Endometrial microvascular endothelial cells (primary cell): ENCODE data around the gene MAEA. TPM values are rescaled to one million over a fixed set of nuclear protein-coding genes. Genes with fewer than 3 reads are reported as not detected.

Experiments used
- in situ Hi-C: cut with HindIII; loops from 2 replicates; pipeline ENCODE4 v1.10.0; 2017; ENCODE audit warnings: low sequenced_read_pairs, low pct_unique_long_range_greater_than_20kb; ENCODE audit errors: inconsistent ontology term
- total RNA-seq: library from RNA; depleted of rRNA; stranded (reverse); fragments of >200 nt; gene quantifications from one replicate; pipeline ENCODE4 v1.2.3, GENCODE V29; 2015; ENCODE audit errors: inconsistent ontology term

Gene MAEA
- total RNA-seq, 1 donor from 2014 or later: 61.2 TPM

- in situ Hi-C loops: no loop called here
These were observed 6.8 kb downstream of the MAEA start for GRCh38 chr4:1296324-1297022.

GRCh38 chr4:1297023-1297395 lies 7.3 kb downstream of the MAEA start:
- in situ Hi-C loops: no loop called here

- in situ Hi-C loops: no loop called here
These were observed 8.0 kb downstream of the MAEA start for GRCh38 chr4:1297456-1298325.

GRCh38 chr4:1298461-1298860 lies 8.8 kb downstream of the MAEA start:
- in situ Hi-C loops: no loop called here

- in situ Hi-C loops: no loop called here
These were observed 9.7 kb downstream of the MAEA start for GRCh38 chr4:1299301-1299860.

GRCh38 chr4:1300466-1301455 lies 11.1 kb downstream of the MAEA start:
- in situ Hi-C loops: no loop called here

- in situ Hi-C loops: no loop called here
These were observed 12.5 kb downstream of the MAEA start for GRCh38 chr4:1302159-1302558.

GRCh38 chr4:1305261-1305711 lies 15.6 kb downstream of the MAEA start:
- in situ Hi-C loops: no loop called here

GRCh38 chr4:1305781-1306455 lies 16.2 kb downstream of the MAEA start:
- in situ Hi-C loops: no loop called here

GRCh38 chr4:1307951-1308735 lies 18.5 kb downstream of the MAEA start:
- in situ Hi-C loops: no loop called here

GRCh38 chr4:1309261-1310010 lies 19.7 kb downstream of the MAEA start:
- in situ Hi-C loops: no loop called here

- in situ Hi-C loops: no loop called here
These were observed 20.5 kb downstream of the MAEA start for GRCh38 chr4:1310031-1310795.

GRCh38 chr4:1310796-1311631 lies 21.3 kb downstream of the MAEA start:
- in situ Hi-C loops: no loop called here

- in situ Hi-C loops: no loop called here
These were observed 23.3 kb downstream of the MAEA start for GRCh38 chr4:1312821-1313640.

GRCh38 chr4:1315306-1315705 lies 25.6 kb downstream of the MAEA start:
- in situ Hi-C loops: no loop called here
